A549 (cell line): Measurements from ENCODE around the gene SHE. TPM values are rescaled to one million over a fixed set of nuclear protein-coding genes. Genes with fewer than 3 reads are reported as not detected.

Experiments used
- ATAC-seq, 2 experiments: fragments of 200-7000 bp in 1 of 2; fragments of >200 bp in 1 of 2; cut with Nextera tagmentation in 1 of 2; cut with Tn5 transposase in 1 of 2; 3 replicates each; pipeline versions ENCODE4 v1.8.0 to v1.9.1; 2018 to 2020; ENCODE audit warnings: mild to moderate bottlenecking in 1 of 2, moderate library complexity in 1 of 2
- CTCF ChIA-PET: fragments of 300-600 bp; sonication (Branson Sonifier 250); formaldehyde crosslinking; extraction: SDS; loops from one replicate; lab custom pipeline; 2021; ENCODE audit warnings: antibody characterized with exemption, inconsistent platforms; lab: Yijun Ruan, JAX
- POLR2A ChIA-PET: fragments of 350-600 bp; formaldehyde crosslinking; extraction: SDS; loops from one replicate; lab custom pipeline; 2021; ENCODE audit warnings: antibody characterized with exemption, inconsistent platforms; lab: Yijun Ruan, JAX
- DNase-seq, 2 experiments: peaks; one replicate each; pipeline versions ENCODE4 v3.0.0 to v3.0.0-alpha.2; 2011 to 2016; ENCODE audit warnings: low read depth in 1 of 2, low spot score in 1 of 2
- FAIRE-seq: peaks from 2 replicates; lab custom pipeline; 2011; peaks lifted over from hg19 to GRCh38; lab: Jason Lieb, UNC
- H3K27ac ChIP-seq, 2 experiments: fragments of >200 bp; sonication (Bioruptor Twin); formaldehyde crosslinking; 3 replicates each; pipeline ENCODE4 v1.5.1; 2016 to 2017
- H3K4me1 ChIP-seq: fragments of >200 bp; sonication (Bioruptor Twin); formaldehyde crosslinking; 3 replicates; pipeline ENCODE4 v1.6.1; 2016
- H3K4me2 ChIP-seq: fragments of >200 bp; sonication (Bioruptor Twin); formaldehyde crosslinking; 3 replicates; pipeline ENCODE4 v1.6.1; 2016
- H3K4me3 ChIP-seq: fragments of >200 bp; sonication (Bioruptor Twin); formaldehyde crosslinking; 3 replicates; pipeline ENCODE4 v1.5.1; 2016
- H3K9me3 ChIP-seq: fragments of >200 bp; sonication (Bioruptor Twin); formaldehyde crosslinking; 3 replicates; pipeline ENCODE4 v1.6.1; 2016
- CEBPB ChIP-seq, 2 experiments: fragments of >200 bp in 1 of 2; sonication (Bioruptor Twin) in 1 of 2; formaldehyde crosslinking in 1 of 2; IDR thresholded peaks; 2 replicates each; pipeline ENCODE4 v1.6.1; 2012 to 2016
- CHD4 ChIP-seq: fragments of 200-600 bp; sonication (generic); IDR thresholded peaks from 2 replicates; pipeline ENCODE4 v1.6.1; 2016; ENCODE audit warnings: antibody characterized with exemption, mild to moderate bottlenecking, borderline replicate concordance
- FOSB ChIP-seq: fragments of 250-450 bp; sonication (Bioruptor Pico); IDR thresholded peaks from 2 replicates; pipeline ENCODE4 v1.5.0; 2020; ENCODE audit warnings: mild to moderate bottlenecking, moderate library complexity
- FOSL2 ChIP-seq, 2 experiments: fragments of 450-650 bp in 1 of 2; fragments of >200 bp in 1 of 2; sonication (Bioruptor Twin) in 1 of 2; formaldehyde crosslinking; IDR thresholded peaks; 2 replicates each; pipeline versions ENCODE4 v1.5.0 to v1.6.1; 2016 to 2020; ENCODE audit warnings: mild to moderate bottlenecking in 1 of 2, moderate library complexity in 1 of 2
- HDAC2 ChIP-seq: fragments of 200-600 bp; sonication (generic); IDR thresholded peaks from 2 replicates; pipeline ENCODE4 v1.6.1; 2016
- HES2 ChIP-seq: fragments of >200 bp; sonication (Bioruptor Twin); formaldehyde crosslinking; IDR thresholded peaks from 2 replicates; pipeline ENCODE4 v1.6.1; 2016
- HOXB13 ChIP-seq: fragments of 250-450 bp; sonication (Bioruptor Pico); IDR thresholded peaks from 2 replicates; pipeline ENCODE4 v1.5.0; 2020; ENCODE audit warnings: low read depth, mild to moderate bottlenecking, moderate library complexity
- HOXB5 ChIP-seq: fragments of 250-450 bp; sonication (Bioruptor Pico); IDR thresholded peaks from 2 replicates; pipeline ENCODE4 v1.5.0; 2020; ENCODE audit warnings: mild to moderate bottlenecking, moderate library complexity
- MAZ ChIP-seq: fragments of 150-350 bp; IDR thresholded peaks from 2 replicates; pipeline ENCODE4 v1.6.1; 2014; ENCODE audit warnings: antibody characterized with exemption, low read depth, low read length, borderline replicate concordance
- NR3C1 ChIP-seq: fragments of >200 bp; sonication (Bioruptor Twin); formaldehyde crosslinking; IDR thresholded peaks from 3 replicates; pipeline ENCODE4 v1.6.1; 2017
- RAD21 ChIP-seq, 2 experiments: fragments of >200 bp in 1 of 2; sonication (Bioruptor Twin) in 1 of 2; formaldehyde crosslinking in 1 of 2; IDR thresholded peaks in 1 of 2; conservative IDR thresholded peaks in 1 of 2; 2 replicates in 1 of 2; 3 replicates in 1 of 2; pipeline ENCODE4 v1.6.1; 2012 to 2018; ENCODE audit warnings: inconsistent platforms in 1 of 2
- REST ChIP-seq: fragments of 200-600 bp; sonication (generic); IDR thresholded peaks from 2 replicates; pipeline ENCODE4 v1.6.1; 2016; ENCODE audit warnings: antibody characterized with exemption, mild to moderate bottlenecking, moderate library complexity
- TP53 ChIP-seq: fragments of 250-450 bp; sonication (Bioruptor Pico); IDR thresholded peaks from 2 replicates; pipeline ENCODE4 v1.5.0; 2021; ENCODE audit warnings: mild to moderate bottlenecking, moderate library complexity
- ZC3H11A ChIP-seq: fragments of 450-650 bp; IDR thresholded peaks from 2 replicates; pipeline ENCODE4 v1.6.1; 2014; ENCODE audit warnings: antibody characterized with exemption, mild to moderate bottlenecking
- WGBS: methylation state at CpG from one replicate; pipeline ENCODE4 v1.1.6; 2017; ENCODE audit errors: missing lambda C conversion rate; 5-methylcytosine and 5-hydroxymethylcytosine counted together
- polyA plus RNA-seq, 4 experiments: library from polyadenylated mRNA; depleted of rRNA in 3 of 4; stranded (reverse); fragments of >200 nt; fragmentation: RNase III in 1 of 4; extraction: RNeasy Plus Mini Kit Qiagen cat#74134 plus additional on column Dnase treatment in 1 of 4; gene quantifications; 2 replicates in 3 of 4; 3 replicates in 1 of 4; pipeline ENCODE4 v1.2.3, GENCODE V29; 2011 to 2017
- TF ChIP-seq, protein P1 (sequence below): fragments of >200 bp; sonication (Bioruptor Twin); formaldehyde crosslinking; IDR thresholded peaks from 3 replicates; pipeline ENCODE4 v1.6.1; 2016
- TF ChIP-seq, protein P2 (sequence below): fragments of 150-350 bp; IDR thresholded peaks from 2 replicates; pipeline ENCODE4 v1.6.1; 2014; ENCODE audit warnings: low read depth, mild to moderate bottlenecking, low read length

The SHE gene
- polyA plus RNA-seq, 2 of the 4 experiments (the other 2 are of a cell fraction) = 0.03 TPM; not detected in 1

DNA sequence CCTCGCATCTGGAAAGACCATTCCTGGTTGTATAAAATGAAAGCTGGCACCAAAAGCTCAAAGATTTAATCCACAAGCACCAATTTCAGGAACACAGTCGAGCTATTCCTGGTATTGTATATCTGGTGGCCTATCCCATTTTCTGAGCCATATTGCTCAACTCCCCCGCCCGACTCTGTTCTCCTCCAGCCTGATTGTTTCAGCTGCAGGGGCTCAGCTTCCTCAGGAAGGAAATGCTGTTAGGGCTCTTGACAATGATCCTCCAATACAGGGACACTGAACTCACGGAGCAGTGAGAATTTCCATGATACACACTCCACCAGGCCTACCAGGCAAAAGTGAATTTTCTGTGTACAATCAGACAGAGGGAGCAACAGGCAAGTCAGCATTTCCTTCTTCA, 17.1 kb downstream of the SHE start:
- POLR2A ChIA-PET = no interaction called here

GRCh38 chr1:154483941-154484803, 18.0 kb downstream of the SHE start:
- FAIRE-seq (no peak), ATAC-seq (peak in 1 of 2 experiments; percentile 21; a peak in 2 of 6 replicates), DNase-seq (peak in 1 of 2 experiments; percentile 30)
- H3K4me2 ChIP-seq = no peak overlapping the region
- no peak overlapping the region; a peak in 1 of 6 replicates for H3K27ac ChIP-seq
- no peak for TF ChIP-seq FOSL2 (IDR thresholded peaks at IDR 0.05)
- TF ChIP-seq FOSL2 (CRISPR knock-in tag; IDR thresholded peaks at IDR 0.05) = peak; percentile 74
- TF ChIP-seq, protein P1, sequence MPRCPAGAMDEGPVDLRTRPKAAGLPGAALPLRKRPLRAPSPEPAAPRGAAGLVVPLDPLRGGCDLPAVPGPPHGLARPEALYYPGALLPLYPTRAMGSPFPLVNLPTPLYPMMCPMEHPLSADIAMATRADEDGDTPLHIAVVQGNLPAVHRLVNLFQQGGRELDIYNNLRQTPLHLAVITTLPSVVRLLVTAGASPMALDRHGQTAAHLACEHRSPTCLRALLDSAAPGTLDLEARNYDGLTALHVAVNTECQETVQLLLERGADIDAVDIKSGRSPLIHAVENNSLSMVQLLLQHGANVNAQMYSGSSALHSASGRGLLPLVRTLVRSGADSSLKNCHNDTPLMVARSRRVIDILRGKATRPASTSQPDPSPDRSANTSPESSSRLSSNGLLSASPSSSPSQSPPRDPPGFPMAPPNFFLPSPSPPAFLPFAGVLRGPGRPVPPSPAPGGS = no peak
- no peak for TF ChIP-seq FOSB (CRISPR knock-in tag)
- TF ChIP-seq CEBPB (IDR thresholded peaks at IDR 0.05) = 0 out of 4 replicates have a peak, but pooled peaks of 1 of the 2 experiments have one; percentile 21
- H3K4me1 ChIP-seq = peaks cover 10% of the 10 kb centered on the region; the same call in 2 of the 3 replicates
- 51% methylated on average over 14 of the region's 14 CpGs for WGBS
- ChIA-PET CTCF (interaction anchor here (0.6 to 5.3 kb wide), 8 partner anchors 26 to 823 kb away, joined by 3 to 79 read pairs (median 4); no protein-coding TSS in a partner anchor), POLR2A (no interaction called here)
- no peaks in the 10 kb centered on the region for H3K9me3 ChIP-seq
- H3K4me3 ChIP-seq = no peak overlapping the region

More for the DNA sequence above, 17.1 kb downstream of the SHE start:
- no peak overlapping the region for H3K4me3 ChIP-seq
- DNase-seq = no peak
- WGBS = 77% methylated on average over 5 of the region's 5 CpGs
- no peak for FAIRE-seq
- H3K27ac ChIP-seq = no peak overlapping the region; a peak in 1 of 6 replicates
- no peaks in the 10 kb centered on the region for H3K9me3 ChIP-seq
- ATAC-seq = no peak
- peaks cover 10% of the 10 kb centered on the region; the same call in 2 of the 3 replicates for H3K4me1 ChIP-seq
- TF ChIP-seq, protein P2, sequence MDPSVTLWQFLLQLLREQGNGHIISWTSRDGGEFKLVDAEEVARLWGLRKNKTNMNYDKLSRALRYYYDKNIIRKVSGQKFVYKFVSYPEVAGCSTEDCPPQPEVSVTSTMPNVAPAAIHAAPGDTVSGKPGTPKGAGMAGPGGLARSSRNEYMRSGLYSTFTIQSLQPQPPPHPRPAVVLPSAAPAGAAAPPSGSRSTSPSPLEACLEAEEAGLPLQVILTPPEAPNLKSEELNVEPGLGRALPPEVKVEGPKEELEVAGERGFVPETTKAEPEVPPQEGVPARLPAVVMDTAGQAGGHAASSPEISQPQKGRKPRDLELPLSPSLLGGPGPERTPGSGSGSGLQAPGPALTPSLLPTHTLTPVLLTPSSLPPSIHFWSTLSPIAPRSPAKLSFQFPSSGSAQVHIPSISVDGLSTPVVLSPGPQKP = no peak
- no peak for TF ChIP-seq HES2
- no peak for TF ChIP-seq ZC3H11A
- no peak for TF ChIP-seq HDAC2
- no peak for TF ChIP-seq CHD4
- no peak for TF ChIP-seq REST
- no peak for TF ChIP-seq TP53 (CRISPR knock-in tag)
- no peak for TF ChIP-seq HOXB5 (CRISPR knock-in tag)
- no peak for TF ChIP-seq HOXB13 (CRISPR knock-in tag)
- no peak for TF ChIP-seq MAZ
- TF ChIP-seq RAD21 (conservative IDR thresholded peaks at IDR 0.05 in 1 of 2, IDR thresholded peaks at IDR 0.05 in 1 of 2) = no peak
- no peak for TF ChIP-seq NR3C1
- no peak overlapping the region for H3K4me2 ChIP-seq
- CTCF ChIA-PET = interaction anchor here (1.2 to 2.4 kb wide), 4 partner anchors 49 to 275 kb away, joined by 3 to 5 read pairs (median 4); no protein-coding TSS in a partner anchor
